ENCODE results near the gene DLG2.

DNA sequence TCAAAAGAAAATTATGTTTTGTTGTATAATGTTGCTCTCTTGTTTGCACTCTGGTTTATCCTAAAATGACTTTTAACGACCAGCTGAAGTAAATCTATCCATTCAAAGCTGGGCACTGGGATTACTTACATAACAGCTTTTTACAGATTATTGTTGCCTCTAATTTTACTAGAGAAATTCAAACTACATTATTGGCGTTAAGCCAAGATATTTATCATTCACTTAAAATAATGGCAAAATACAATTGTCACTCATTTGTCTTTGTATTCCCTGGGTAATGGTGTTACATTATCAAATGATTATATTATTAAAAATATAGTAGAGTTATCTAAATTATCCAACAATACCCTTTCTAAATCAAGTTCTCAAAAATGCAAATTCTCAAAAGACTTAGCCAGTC is 30.3 kb downstream of the DLG2 start:
- TF ChIP-seq, protein P1, sequence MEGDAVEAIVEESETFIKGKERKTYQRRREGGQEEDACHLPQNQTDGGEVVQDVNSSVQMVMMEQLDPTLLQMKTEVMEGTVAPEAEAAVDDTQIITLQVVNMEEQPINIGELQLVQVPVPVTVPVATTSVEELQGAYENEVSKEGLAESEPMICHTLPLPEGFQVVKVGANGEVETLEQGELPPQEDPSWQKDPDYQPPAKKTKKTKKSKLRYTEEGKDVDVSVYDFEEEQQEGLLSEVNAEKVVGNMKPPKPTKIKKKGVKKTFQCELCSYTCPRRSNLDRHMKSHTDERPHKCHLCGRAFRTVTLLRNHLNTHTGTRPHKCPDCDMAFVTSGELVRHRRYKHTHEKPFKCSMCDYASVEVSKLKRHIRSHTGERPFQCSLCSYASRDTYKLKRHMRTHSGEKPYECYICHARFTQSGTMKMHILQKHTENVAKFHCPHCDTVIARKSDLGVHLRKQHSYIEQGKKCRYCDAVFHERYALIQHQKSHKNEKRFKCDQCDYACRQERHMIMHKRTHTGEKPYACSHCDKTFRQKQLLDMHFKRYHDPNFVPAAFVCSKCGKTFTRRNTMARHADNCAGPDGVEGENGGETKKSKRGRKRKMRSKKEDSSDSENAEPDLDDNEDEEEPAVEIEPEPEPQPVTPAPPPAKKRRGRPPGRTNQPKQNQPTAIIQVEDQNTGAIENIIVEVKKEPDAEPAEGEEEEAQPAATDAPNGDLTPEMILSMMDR (IDR thresholded peaks at IDR 0.05; ENCODE audit: control extremely low read depth in 1 of 3, insufficient read depth in 1 of 3, low read depth in 1 of 3, low read length in 3 of 3): no peak
- TF ChIP-seq JUN (IDR thresholded peaks at IDR 0.05; ENCODE audit: low read depth, low read length): no peak
- TF ChIP-seq GABPA (IDR thresholded peaks at IDR 0.05; ENCODE audit: borderline replicate concordance, insufficient read depth, low read length): no peak
- TF ChIP-seq, protein P2, sequence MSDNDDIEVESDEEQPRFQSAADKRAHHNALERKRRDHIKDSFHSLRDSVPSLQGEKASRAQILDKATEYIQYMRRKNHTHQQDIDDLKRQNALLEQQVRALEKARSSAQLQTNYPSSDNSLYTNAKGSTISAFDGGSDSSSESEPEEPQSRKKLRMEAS (IDR thresholded peaks at IDR 0.05): no peak
- TF ChIP-seq, protein P3, sequence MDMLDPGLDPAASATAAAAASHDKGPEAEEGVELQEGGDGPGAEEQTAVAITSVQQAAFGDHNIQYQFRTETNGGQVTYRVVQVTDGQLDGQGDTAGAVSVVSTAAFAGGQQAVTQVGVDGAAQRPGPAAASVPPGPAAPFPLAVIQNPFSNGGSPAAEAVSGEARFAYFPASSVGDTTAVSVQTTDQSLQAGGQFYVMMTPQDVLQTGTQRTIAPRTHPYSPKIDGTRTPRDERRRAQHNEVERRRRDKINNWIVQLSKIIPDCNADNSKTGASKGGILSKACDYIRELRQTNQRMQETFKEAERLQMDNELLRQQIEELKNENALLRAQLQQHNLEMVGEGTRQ (IDR thresholded peaks at IDR 0.05; ENCODE audit: low read length): no peak
- no peak for TF ChIP-seq POLR2A (IDR thresholded peaks at IDR 0.05; ENCODE audit: control extremely low read depth in 1 of 2, low read depth in 2 of 2, low read length in 2 of 2)
